Immature natural killer cell (primary cell): Measurements from ENCODE around the gene CD69. TPM values are rescaled to one million over a fixed set of nuclear protein-coding genes. Genes with fewer than 3 reads are reported as not detected.

Source experiments
- DNase-seq, 3 donors: peaks; one replicate each; pipeline ENCODE4 v3.0.0; 2022; ENCODE audit warnings: mixed read lengths in 1 of 3
- H3K27ac Mint-ChIP-seq, 6 donors: one replicate each; pipeline ENCODE4 v1.8.0; 2020; ENCODE audit warnings: mixed read lengths in 6 of 6, mild to moderate bottlenecking in 5 of 6, inconsistent platforms in 4 of 6, moderate library complexity in 3 of 6
- H3K27me3 Mint-ChIP-seq, 3 donors: one replicate each; pipeline ENCODE4 v1.8.0; 2020 to 2021; ENCODE audit warnings: low read depth in 3 of 3, mild to moderate bottlenecking in 3 of 3, mixed read lengths in 3 of 3, moderate library complexity in 3 of 3, inconsistent platforms in 1 of 3
- H3K36me3 Mint-ChIP-seq, 3 donors: one replicate each; pipeline ENCODE4 v1.8.0; 2020; ENCODE audit warnings: mixed read lengths in 3 of 3, inconsistent platforms in 2 of 3, mild to moderate bottlenecking in 2 of 3
- H3K4me1 Mint-ChIP-seq, 2 donors: one replicate each; pipeline ENCODE4 v1.8.0; 2020; ENCODE audit warnings: inconsistent platforms in 2 of 2, mild to moderate bottlenecking in 2 of 2, mixed read lengths in 2 of 2, moderate library complexity in 1 of 2
- H3K4me3 Mint-ChIP-seq, 5 donors: one replicate each; pipeline ENCODE4 v1.8.0; 2020; ENCODE audit warnings: mild to moderate bottlenecking in 5 of 5, mixed read lengths in 5 of 5, inconsistent platforms in 3 of 5, moderate library complexity in 3 of 5
- H3K9me3 Mint-ChIP-seq, 6 donors: one replicate each; pipeline ENCODE4 v1.8.0; 2020; ENCODE audit warnings: mild to moderate bottlenecking in 6 of 6, mixed read lengths in 6 of 6, inconsistent platforms in 4 of 6, moderate library complexity in 3 of 6
- polyA plus RNA-seq, 3 donors: library from polyadenylated mRNA; unstranded; fragments of 300-500 nt; fragmentation: Illumina TruSeq; gene quantifications; one replicate each; pipeline ENCODE4 v1.2.3, GENCODE V29; 2021

Gene CD69
- 100 to 1,000 TPM; 142 to 434 (median 240) TPM for polyA plus RNA-seq

- Mint-ChIP-seq H3K4me3 (peak within 1 kb of the TSS; percentile 92 to 98 (median 96)), H3K4me1 (peaks cover 68 to 77% of the 10 kb centered on the region in 2 donors), H3K27me3 (peaks cover 16 to 48% (median 23%) of the 10 kb centered on the region in 3 donors), H3K9me3 (no peaks in the 10 kb centered on the region), H3K36me3 (peaks cover 6 to 13% (median 10%) of the 10 kb centered on the region in 3 donors), H3K27ac (peak within 1 kb of the TSS; percentile 98 to 100 (median 99))
- DNase-seq = peak; percentile 85 to 87 (median 85)
Measured at GRCh38 chr12:9760699-9761418, at the start of gene CD69. CD69 (minus strand) TSS chr12:9760901; CDS start chr12:9760820, 81 bp downstream.

DNA sequence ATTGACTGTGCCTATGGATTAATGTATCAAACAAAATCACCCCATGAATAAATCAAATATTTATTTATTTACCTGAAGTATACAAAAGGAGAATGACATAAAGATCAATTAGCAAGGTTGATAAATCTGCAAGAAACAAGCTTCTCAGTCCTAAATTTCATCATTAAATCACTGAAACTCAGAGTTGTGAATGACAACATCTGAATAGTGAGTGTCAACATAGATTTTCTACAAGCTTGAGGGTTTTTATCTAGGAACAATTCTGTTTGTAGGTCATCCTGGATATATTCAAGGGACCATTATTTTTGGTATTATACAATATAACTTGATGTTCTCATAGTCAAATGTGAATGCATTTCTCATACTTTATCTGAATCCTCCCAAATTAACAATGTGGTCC lies 49.2 kb upstream of the CD69 start:
- no peak for DNase-seq
- Mint-ChIP-seq H3K27ac (peak overlapping the region in 1 of 6 donors; percentile 14), H3K9me3 (no peaks in the 10 kb centered on the region), H3K27me3 (peaks cover 3 to 24% (median 4%) of the 10 kb centered on the region in 3 donors), H3K4me3 (no peak overlapping the region), H3K36me3 (peaks cover 0 to 4% (median 0%) of the 10 kb centered on the region in 3 donors), H3K4me1 (peaks cover 20 to 31% of the 10 kb centered on the region in 2 donors)

DNA sequence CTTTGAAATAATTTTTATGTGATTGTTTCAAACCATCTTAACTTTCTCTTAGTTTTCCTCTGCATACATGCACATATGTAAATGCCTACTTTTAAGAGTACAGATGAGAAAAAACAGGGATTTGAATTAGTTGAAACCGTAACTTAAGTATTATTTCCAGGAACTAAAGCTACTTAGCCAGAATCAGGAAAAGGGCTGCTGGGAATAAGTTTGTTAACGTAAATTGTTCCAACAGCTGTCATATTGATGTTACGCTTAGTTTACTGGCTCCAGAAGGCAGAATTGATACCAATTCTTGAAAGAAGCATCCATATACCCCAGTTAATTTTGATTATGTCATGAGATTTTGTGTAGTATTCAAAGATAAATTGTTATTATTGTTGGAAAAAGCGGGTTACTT lies 48.6 kb upstream of the CD69 start:
- Mint-ChIP-seq H3K36me3 (peaks cover 0 to 4% (median 0%) of the 10 kb centered on the region in 3 donors), H3K9me3 (no peaks in the 10 kb centered on the region), H3K27ac (no peak overlapping the region), H3K4me3 (no peak overlapping the region), H3K27me3 (peaks cover 2 to 22% (median 4%) of the 10 kb centered on the region in 3 donors), H3K4me1 (peaks cover 16 to 26% of the 10 kb centered on the region in 2 donors)
- DNase-seq = no peak

DNA sequence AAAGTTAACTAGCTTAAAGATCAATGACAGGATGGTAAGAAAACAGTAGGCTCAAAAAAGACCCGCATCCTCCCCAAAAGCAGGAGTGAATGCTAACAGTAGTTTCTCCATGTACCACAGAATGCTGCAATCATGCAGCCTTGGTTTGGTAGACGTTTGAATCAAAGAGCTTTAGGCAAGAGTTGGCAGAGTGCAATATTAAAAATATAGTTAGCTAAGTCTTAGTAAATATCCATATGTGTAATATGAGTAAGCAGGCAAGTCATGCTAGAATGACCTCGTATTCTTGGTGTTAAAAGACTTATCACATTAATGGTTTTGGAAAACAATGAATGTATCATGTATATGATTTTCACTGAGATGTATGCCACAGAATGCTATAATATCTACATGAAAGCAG lies 47.8 kb upstream of the CD69 start:
- Mint-ChIP-seq H3K36me3 (peaks cover 0 to 4% (median 0%) of the 10 kb centered on the region in 3 donors), H3K4me3 (no peak overlapping the region), H3K4me1 (peaks cover 8 to 18% of the 10 kb centered on the region in 2 donors), H3K27me3 (peaks cover 0 to 14% (median 4%) of the 10 kb centered on the region in 3 donors), H3K27ac (no peak overlapping the region), H3K9me3 (no peaks in the 10 kb centered on the region)
- DNase-seq = no peak

- H3K27ac Mint-ChIP-seq = no peak overlapping the region
- H3K9me3 Mint-ChIP-seq = no peaks in the 10 kb centered on the region
- DNase-seq = no peak
- H3K36me3 Mint-ChIP-seq = peaks cover 0 to 4% (median 0%) of the 10 kb centered on the region in 3 donors
- H3K27me3 Mint-ChIP-seq = peaks cover 0 to 13% (median 6%) of the 10 kb centered on the region in 3 donors
- no peak overlapping the region for H3K4me3 Mint-ChIP-seq
- peaks cover 3 to 9% of the 10 kb centered on the region in 2 donors for H3K4me1 Mint-ChIP-seq
Measured at GRCh38 chr12:9806714-9807113, 46.0 kb upstream of the CD69 start.

- DNase-seq = no peak
- Mint-ChIP-seq H3K36me3 (peaks cover 0 to 4% (median 0%) of the 10 kb centered on the region in 3 donors), H3K9me3 (peaks cover 0 to 2% (median 0%) of the 10 kb centered on the region in 6 donors), H3K27ac (no peak overlapping the region), H3K27me3 (peaks cover 0 to 12% (median 6%) of the 10 kb centered on the region in 3 donors), H3K4me3 (no peak overlapping the region), H3K4me1 (peaks cover 3 to 5% of the 10 kb centered on the region in 2 donors)
Measured at GRCh38 chr12:9805883-9806282, 45.2 kb upstream of the CD69 start.

GRCh38 chr12:9799961-9800360 lies 39.3 kb upstream of the CD69 start:
- H3K27me3 Mint-ChIP-seq = peaks cover 0 to 5% (median 2%) of the 10 kb centered on the region in 3 donors
- H3K4me1 Mint-ChIP-seq = peaks cover 27 to 34% of the 10 kb centered on the region in 2 donors
- no peak overlapping the region for H3K27ac Mint-ChIP-seq
- peaks cover 0 to 2% (median 0%) of the 10 kb centered on the region in 6 donors for H3K9me3 Mint-ChIP-seq
- no peaks in the 10 kb centered on the region for H3K36me3 Mint-ChIP-seq
- H3K4me3 Mint-ChIP-seq = no peak overlapping the region
- DNase-seq = no peak

DNA sequence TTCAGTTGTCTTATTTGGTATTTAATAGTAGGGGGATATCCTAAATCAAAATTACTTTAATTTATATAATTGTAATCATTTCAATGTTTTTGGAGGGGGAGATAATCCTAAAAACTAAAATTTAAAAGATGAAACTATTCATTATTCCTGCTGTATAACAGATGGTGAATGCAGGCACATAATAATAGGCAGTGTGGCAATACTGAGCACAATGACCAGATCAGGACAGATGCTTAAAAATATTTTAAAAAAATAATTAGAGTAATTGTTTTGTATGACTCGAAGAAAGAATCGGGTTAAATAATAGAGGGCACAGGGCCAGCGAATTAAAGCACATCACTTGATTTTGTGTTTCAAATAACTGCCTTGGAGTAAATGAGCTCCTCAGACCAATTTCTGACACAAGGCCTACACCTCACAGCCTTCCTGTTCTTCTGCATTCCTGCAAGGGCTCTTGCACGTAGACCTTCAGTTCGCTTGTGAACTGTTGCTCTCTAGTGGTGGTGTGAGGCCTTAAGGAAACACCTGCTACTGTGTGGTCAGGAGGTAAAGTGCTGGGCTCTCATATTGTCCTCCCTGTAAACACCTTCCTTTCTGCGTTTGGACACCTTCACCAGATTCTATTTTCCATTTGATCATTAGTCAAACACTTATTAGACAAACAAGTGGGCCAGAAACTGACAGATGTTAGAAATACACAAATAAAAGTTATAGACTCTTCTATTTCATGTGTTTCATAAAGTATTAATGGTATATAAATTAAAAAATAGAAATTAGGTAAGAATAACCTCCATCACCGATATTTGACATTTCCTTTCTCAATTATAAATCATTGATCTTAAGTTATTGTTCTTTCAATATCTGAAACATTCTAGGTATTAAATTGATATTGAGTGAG lies 37.3 kb upstream of the CD69 start:
- Mint-ChIP-seq H3K4me1 (peaks cover 46 to 54% of the 10 kb centered on the region in 2 donors), H3K4me3 (peak overlapping the region in 3 of 5 donors; percentile 2 to 36 (median 3)), H3K27me3 (peaks cover 0 to 7% (median 7%) of the 10 kb centered on the region in 3 donors), H3K9me3 (peaks cover 0 to 2% (median 0%) of the 10 kb centered on the region in 6 donors), H3K27ac (peak overlapping the region; percentile 43 to 88 (median 70)), H3K36me3 (no peaks in the 10 kb centered on the region)
- DNase-seq = peak; percentile 68 to 76 (median 71)

DNA sequence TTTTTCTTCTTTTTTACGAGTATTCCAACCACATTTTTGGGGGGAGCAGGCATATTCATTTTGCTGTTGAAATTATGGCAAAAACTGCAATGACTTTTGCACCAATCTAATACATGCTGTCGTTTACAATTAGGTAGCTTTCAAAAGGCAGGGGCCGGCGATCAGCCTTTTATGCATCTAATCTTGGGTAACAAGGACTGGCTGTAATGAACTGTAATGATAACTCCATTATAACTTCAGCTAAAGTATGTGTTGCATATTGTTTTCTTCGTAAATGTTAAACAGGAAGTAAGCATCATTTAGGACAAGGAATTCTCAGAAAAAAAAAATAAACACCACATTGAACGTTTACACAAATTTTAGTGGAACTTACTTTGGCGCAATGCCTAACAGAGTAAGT lies 36.3 kb upstream of the CD69 start:
- Mint-ChIP-seq H3K36me3 (no peaks in the 10 kb centered on the region), H3K4me3 (peak overlapping the region; percentile 18 to 77 (median 58)), H3K4me1 (peaks cover 46 to 56% of the 10 kb centered on the region in 2 donors), H3K27ac (peak overlapping the region in 4 of 6 donors; percentile 15 to 90 (median 78)), H3K27me3 (peaks cover 0 to 7% (median 3%) of the 10 kb centered on the region in 3 donors), H3K9me3 (peaks cover 0 to 2% (median 0%) of the 10 kb centered on the region in 6 donors)
- DNase-seq = no peak

GRCh38 chr12:9796346-9796745 lies 35.6 kb upstream of the CD69 start:
- Mint-ChIP-seq H3K4me3 (peak overlapping the region; percentile 55 to 77 (median 71)), H3K27ac (peak overlapping the region; percentile 8 to 90 (median 56)), H3K4me1 (peaks cover 46 to 56% of the 10 kb centered on the region in 2 donors), H3K36me3 (no peaks in the 10 kb centered on the region), H3K9me3 (peaks cover 0 to 2% (median 0%) of the 10 kb centered on the region in 6 donors), H3K27me3 (peaks cover 0 to 7% (median 3%) of the 10 kb centered on the region in 3 donors)
- DNase-seq = peak in 2 of 3 donors; percentile 25 to 27

GRCh38 chr12:9795945-9796344 lies 35.2 kb upstream of the CD69 start:
- DNase-seq = no peak
- H3K9me3 Mint-ChIP-seq = peaks cover 0 to under 1% (median 0%) of the 10 kb centered on the region in 6 donors

DNA sequence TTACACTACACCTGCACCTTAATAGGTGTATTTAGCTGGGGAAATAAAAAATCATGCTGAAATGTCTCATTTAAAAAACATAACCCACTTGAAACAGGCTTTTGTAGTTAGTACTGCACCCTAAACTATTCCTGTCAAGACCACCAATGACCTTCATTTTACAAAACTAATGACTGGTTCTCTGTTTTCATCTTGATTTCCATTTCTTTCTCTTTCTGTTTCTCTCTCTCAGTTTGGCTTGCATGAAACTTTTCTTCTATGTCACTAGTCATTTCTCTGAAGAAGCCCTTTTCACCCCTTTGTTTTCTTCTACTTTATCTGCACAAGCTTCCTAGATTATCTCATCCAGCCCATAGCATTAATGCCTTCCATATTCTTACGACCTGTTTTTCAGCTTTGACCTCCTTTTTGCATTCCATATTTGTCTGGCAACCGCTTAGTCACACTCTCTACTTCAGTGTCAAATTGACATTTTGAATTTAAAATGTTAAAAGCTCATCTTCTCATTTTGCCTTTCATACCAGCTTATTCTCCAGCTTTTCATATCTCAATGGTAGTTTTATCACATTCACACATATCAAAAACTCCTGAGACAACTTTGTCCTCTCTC lies 33.9 kb upstream of the CD69 start:
- Mint-ChIP-seq H3K4me3 (peak overlapping the region; percentile 71 to 83 (median 82)), H3K36me3 (peaks cover 0 to 4% (median 0%) of the 10 kb centered on the region in 3 donors), H3K4me1 (peaks cover 46 to 56% of the 10 kb centered on the region in 2 donors), H3K27me3 (peaks cover 0 to 9% (median 3%) of the 10 kb centered on the region in 3 donors), H3K9me3 (peaks cover 0 to 2% (median 0%) of the 10 kb centered on the region in 6 donors), H3K27ac (peak overlapping the region; percentile 52 to 89 (median 81))
- peak in 2 of 3 donors; percentile 15 to 24 for DNase-seq

More at GRCh38 chr12:9795945-9796344, 35.2 kb upstream of the CD69 start:
- Mint-ChIP-seq H3K4me3 (peak overlapping the region; percentile 5 to 82 (median 71)), H3K27ac (peak overlapping the region in 4 of 6 donors; percentile 1 to 90 (median 76)), H3K27me3 (peaks cover 0 to 8% (median 3%) of the 10 kb centered on the region in 3 donors), H3K36me3 (no peaks in the 10 kb centered on the region), H3K4me1 (peaks cover 46 to 56% of the 10 kb centered on the region in 2 donors)
